CD14-positive monocyte (primary cell): ENCODE results near the gene AKAP6. TPM values are rescaled to one million over a fixed set of nuclear protein-coding genes. Genes with fewer than 3 reads are reported as not detected.

Source experiments
- DNase-seq, 3 donors: peaks; one replicate each; pipeline ENCODE4 v3.0.0-alpha.2; 2011 to 2022
- H2AFZ ChIP-seq: 2 replicates; pipeline ENCODE4 v1.6.0; 2012; ENCODE audit warnings: mild to moderate bottlenecking, low read depth, low read length, inconsistent platforms; ENCODE audit not compliant: insufficient read depth, poor library complexity, severe bottlenecking
- H3K27ac ChIP-seq, 2 donors: 1 replicate in 1 of 2; 2 replicates in 1 of 2; pipeline ENCODE4 v1.5.1; 2012 to 2013; ENCODE audit warnings: low read length in 2 of 2, control low read depth in 1 of 2, inconsistent platforms in 1 of 2, low read depth in 1 of 2, mild to moderate bottlenecking in 1 of 2
- H3K27me3 ChIP-seq, 2 donors: one replicate each; pipeline versions ENCODE4 v1.6.0 to v1.6.1; 2011 to 2013; ENCODE audit warnings: low read length in 2 of 2; ENCODE audit not compliant: control insufficient read depth in 2 of 2, insufficient read depth in 2 of 2
- H3K36me3 ChIP-seq, 2 donors: replicated peaks in 1 of 2; 1 replicate in 1 of 2; 2 replicates in 1 of 2; pipeline versions ENCODE4 v1.5.1 to v1.6.1; 2012 to 2013; ENCODE audit warnings: low read length in 2 of 2, control low read depth in 1 of 2, inconsistent platforms in 1 of 2, mild to moderate bottlenecking in 1 of 2; ENCODE audit not compliant: insufficient read depth in 2 of 2, control insufficient read depth in 1 of 2
- H3K4me1 ChIP-seq, 2 donors: 1 replicate in 1 of 2; 2 replicates in 1 of 2; pipeline versions ENCODE4 v1.5.1 to v1.6.1; 2012 to 2013; ENCODE audit warnings: low read length in 2 of 2, control low read depth in 1 of 2, inconsistent platforms in 1 of 2, mild to moderate bottlenecking in 1 of 2, moderate library complexity in 1 of 2; ENCODE audit not compliant: insufficient read depth in 2 of 2, control insufficient read depth in 1 of 2
- H3K4me2 ChIP-seq: replicated peaks from 2 replicates; pipeline ENCODE3; 2012; ENCODE audit warnings: low read length, moderate library complexity, mild to moderate bottlenecking; ENCODE audit not compliant: poor library complexity, severe bottlenecking; ENCODE audit errors: extremely low read depth
- H3K4me3 ChIP-seq, 3 experiments: fragments of 200-600 bp in 1 of 3; sonication (generic) in 1 of 3; replicated peaks in 1 of 3; 1 replicate in 2 of 3; 2 replicates in 1 of 3; pipeline ENCODE4 v1.5.1; 2011 to 2013; ENCODE audit warnings: low read length in 3 of 3, mild to moderate bottlenecking in 3 of 3, control low read depth in 2 of 3, low read depth in 2 of 3, inconsistent platforms in 1 of 3, moderate library complexity in 1 of 3
- H3K79me2 ChIP-seq: 2 replicates; pipeline ENCODE4 v1.6.0; 2012; ENCODE audit warnings: mild to moderate bottlenecking, control low read depth, inconsistent platforms, low read length, moderate library complexity; ENCODE audit not compliant: insufficient read depth
- H3K9ac ChIP-seq: 2 replicates; pipeline ENCODE4 v1.6.0; 2017; ENCODE audit warnings: low read length, mild to moderate bottlenecking; ENCODE audit not compliant: insufficient read depth, poor library complexity, severe bottlenecking
- H3K9me3 ChIP-seq, 2 donors: replicated peaks in 1 of 2; 1 replicate in 1 of 2; 2 replicates in 1 of 2; pipeline versions ENCODE4 v1.5.1 to v1.6.1; 2012 to 2013; ENCODE audit warnings: low read length in 2 of 2, control low read depth in 1 of 2; ENCODE audit not compliant: control insufficient read depth in 1 of 2, insufficient read depth in 1 of 2
- H4K20me1 ChIP-seq: 2 replicates; pipeline ENCODE4 v1.6.0; 2012; ENCODE audit warnings: mild to moderate bottlenecking, low read length, control low read depth, moderate library complexity; ENCODE audit not compliant: insufficient read depth
- H3K27ac Mint-ChIP-seq, 7 donors: one replicate each; pipeline ENCODE4 v1.8.0; 2020; ENCODE audit warnings: mild to moderate bottlenecking in 7 of 7, mixed read lengths in 7 of 7, moderate library complexity in 6 of 7, inconsistent platforms in 2 of 7
- H3K27me3 Mint-ChIP-seq, 3 donors: one replicate each; pipeline ENCODE4 v1.8.0; 2021 to 2022; ENCODE audit warnings: low read depth in 3 of 3, mild to moderate bottlenecking in 3 of 3, mixed read lengths in 3 of 3, moderate library complexity in 3 of 3, inconsistent platforms in 1 of 3
- H3K36me3 Mint-ChIP-seq, 2 donors: one replicate each; pipeline ENCODE4 v1.8.0; 2020; ENCODE audit warnings: mixed read lengths in 2 of 2, inconsistent platforms in 1 of 2, mild to moderate bottlenecking in 1 of 2
- H3K4me1 Mint-ChIP-seq: one replicate; pipeline ENCODE4 v1.8.0; 2020; ENCODE audit warnings: mild to moderate bottlenecking, mixed read lengths
- H3K4me3 Mint-ChIP-seq, 2 donors: one replicate each; pipeline ENCODE4 v1.8.0; 2020; ENCODE audit warnings: mild to moderate bottlenecking in 2 of 2, mixed read lengths in 2 of 2, moderate library complexity in 1 of 2
- H3K9me3 Mint-ChIP-seq, 7 donors: one replicate each; pipeline ENCODE4 v1.8.0; 2020 to 2022; ENCODE audit warnings: mixed read lengths in 7 of 7, mild to moderate bottlenecking in 6 of 7, moderate library complexity in 6 of 7, inconsistent platforms in 2 of 7
- WGBS: methylation state at CpG from one replicate; pipeline ENCODE4 v1.1.5; 2013; ENCODE audit warnings: missing lambda C conversion rate; ENCODE audit not compliant: insufficient coverage; 5-methylcytosine and 5-hydroxymethylcytosine counted together
- intact Hi-C, 2 donors: fragments of 100-400 bp; cut with micrococcal nuclease; formaldehyde crosslinking; loops; one replicate each; pipeline versions ENCODE4 v1.15.0 to v1.15.1; 2023
- polyA plus RNA-seq, 3 donors: library from polyadenylated mRNA; depleted of rRNA in 1 of 3; unstranded in 2 of 3; stranded (reverse) in 1 of 3; fragments of 300-500 nt in 2 of 3; fragments of >200 nt in 1 of 3; fragmentation: Illumina TruSeq in 2 of 3; gene quantifications; 1 replicate in 2 of 3; 2 replicates in 1 of 3; pipeline ENCODE4 v1.2.3, GENCODE V29; 2012 to 2021
- TF ChIP-seq, protein P1 (sequence below): fragments of 200-600 bp; IDR thresholded peaks from one replicate; pipeline ENCODE4 v1.8.0; 2022; ENCODE audit warnings: antibody characterized with exemption, mild to moderate bottlenecking

AKAP6 gene
- polyA plus RNA-seq, 3 donors = not detected

DNA sequence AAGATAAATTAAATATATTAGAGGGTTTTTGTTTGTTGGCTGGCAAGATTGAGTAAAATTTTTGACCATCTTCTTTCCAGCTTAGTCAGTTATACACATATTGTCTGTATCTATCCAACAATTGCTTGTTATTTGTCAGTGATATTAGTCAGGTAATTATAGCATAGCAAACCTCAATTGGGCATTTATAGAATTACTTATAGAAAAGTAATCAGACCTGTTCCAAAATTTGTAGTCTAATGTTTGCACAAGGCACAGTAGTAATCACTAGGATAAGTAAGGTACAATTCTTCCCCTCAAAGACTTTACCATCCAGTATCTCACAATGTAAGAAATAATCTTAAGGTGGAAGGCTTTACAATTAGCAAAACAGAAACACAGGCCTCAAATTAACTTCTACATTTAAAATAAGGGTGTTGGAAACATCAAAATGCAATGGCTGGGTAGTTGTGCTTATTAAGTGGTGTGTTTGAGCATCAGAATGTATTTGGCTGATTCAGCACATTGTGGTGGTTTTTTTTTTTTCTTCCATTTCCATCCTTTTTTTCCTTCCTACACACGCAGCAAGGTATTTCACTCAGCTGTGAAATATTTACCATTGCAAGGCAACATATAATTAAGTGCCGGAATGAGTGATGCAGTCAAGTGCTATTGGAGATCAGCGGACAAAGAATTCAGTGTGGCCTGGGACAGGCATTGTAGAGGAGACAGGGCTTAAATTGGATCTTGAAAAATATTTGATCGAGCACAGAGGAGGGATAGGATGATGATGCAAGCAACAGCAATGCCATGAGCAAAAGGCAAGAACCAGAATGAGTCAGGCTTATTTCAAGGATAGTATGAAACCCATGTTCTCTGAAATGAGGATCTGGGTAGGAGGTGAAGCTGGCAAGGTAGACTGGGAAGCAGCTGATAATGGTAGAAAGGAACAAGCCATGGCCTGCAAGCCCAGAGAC lies 178.2 kb downstream of the AKAP6 start:
- no peak overlapping the region for H3K4me2 ChIP-seq
- no peaks in the 10 kb centered on the region for H3K36me3 ChIP-seq
- Mint-ChIP-seq H3K27me3 (no peaks in the 10 kb centered on the region), H3K4me3 (no peak overlapping the region), H3K36me3 (no peaks in the 10 kb centered on the region), H3K4me1 (no peaks in the 10 kb centered on the region), H3K9me3 (no peaks in the 10 kb centered on the region), H3K27ac (no peak overlapping the region)
- no peaks in the 10 kb centered on the region for H3K27me3 ChIP-seq
- H3K4me3 ChIP-seq = no peak overlapping the region
- no peaks in the 10 kb centered on the region for H3K9me3 ChIP-seq
- no peaks in the 10 kb centered on the region for H3K79me2 ChIP-seq
- no peak for DNase-seq
- H4K20me1 ChIP-seq = no peaks in the 10 kb centered on the region
- TF ChIP-seq, protein P1, sequence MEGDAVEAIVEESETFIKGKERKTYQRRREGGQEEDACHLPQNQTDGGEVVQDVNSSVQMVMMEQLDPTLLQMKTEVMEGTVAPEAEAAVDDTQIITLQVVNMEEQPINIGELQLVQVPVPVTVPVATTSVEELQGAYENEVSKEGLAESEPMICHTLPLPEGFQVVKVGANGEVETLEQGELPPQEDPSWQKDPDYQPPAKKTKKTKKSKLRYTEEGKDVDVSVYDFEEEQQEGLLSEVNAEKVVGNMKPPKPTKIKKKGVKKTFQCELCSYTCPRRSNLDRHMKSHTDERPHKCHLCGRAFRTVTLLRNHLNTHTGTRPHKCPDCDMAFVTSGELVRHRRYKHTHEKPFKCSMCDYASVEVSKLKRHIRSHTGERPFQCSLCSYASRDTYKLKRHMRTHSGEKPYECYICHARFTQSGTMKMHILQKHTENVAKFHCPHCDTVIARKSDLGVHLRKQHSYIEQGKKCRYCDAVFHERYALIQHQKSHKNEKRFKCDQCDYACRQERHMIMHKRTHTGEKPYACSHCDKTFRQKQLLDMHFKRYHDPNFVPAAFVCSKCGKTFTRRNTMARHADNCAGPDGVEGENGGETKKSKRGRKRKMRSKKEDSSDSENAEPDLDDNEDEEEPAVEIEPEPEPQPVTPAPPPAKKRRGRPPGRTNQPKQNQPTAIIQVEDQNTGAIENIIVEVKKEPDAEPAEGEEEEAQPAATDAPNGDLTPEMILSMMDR = no peak
- intact Hi-C loops = no loop called here
- H3K9ac ChIP-seq = no peak overlapping the region
- H2AFZ ChIP-seq = no peak overlapping the region
- no peaks in the 10 kb centered on the region for H3K4me1 ChIP-seq
- H3K27ac ChIP-seq = no peak overlapping the region
- 97% methylated on average over 3 of the region's 4 CpGs for WGBS

DNA sequence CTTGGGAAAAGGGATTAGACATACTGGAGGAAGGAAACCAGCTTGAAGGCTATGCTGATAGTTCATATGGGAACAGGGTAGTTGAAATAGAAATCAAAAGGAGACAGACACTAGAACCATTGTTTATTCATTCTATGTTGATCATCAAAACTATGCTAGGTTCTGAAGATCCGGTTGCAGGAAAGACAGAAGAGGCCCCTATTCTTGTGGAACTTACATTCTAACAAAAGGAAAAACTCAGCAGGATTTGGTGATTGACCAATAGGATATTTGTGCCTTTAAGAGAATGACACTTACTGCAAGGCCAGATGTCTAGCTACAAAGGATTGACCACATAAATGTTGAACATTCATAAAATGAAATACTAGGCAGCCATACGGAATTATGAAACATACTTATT lies 179.2 kb downstream of the AKAP6 start:
- Mint-ChIP-seq H3K4me1 (no peaks in the 10 kb centered on the region), H3K27me3 (no peaks in the 10 kb centered on the region), H3K9me3 (no peaks in the 10 kb centered on the region), H3K36me3 (no peaks in the 10 kb centered on the region), H3K4me3 (no peak overlapping the region), H3K27ac (no peak overlapping the region)
- Histone ChIP-seq H3K4me3 (no peak overlapping the region), H3K36me3 (no peaks in the 10 kb centered on the region), H4K20me1 (no peaks in the 10 kb centered on the region), H3K4me2 (no peak overlapping the region), H2AFZ (no peak overlapping the region), H3K9me3 (no peaks in the 10 kb centered on the region), H3K27me3 (no peaks in the 10 kb centered on the region), H3K4me1 (no peaks in the 10 kb centered on the region), H3K79me2 (no peaks in the 10 kb centered on the region), H3K9ac (no peak overlapping the region), H3K27ac (no peak overlapping the region)
- TF ChIP-seq, protein P1 = no peak
- intact Hi-C loops = no loop called here
- no CpG with 5 or more reads among the region's 2 CpGs for WGBS
- no peak for DNase-seq
